Astrocyte (in vitro differentiated cells and primary cell): ENCODE results near the gene IL9. TPM values are rescaled to one million over a fixed set of nuclear protein-coding genes. Genes with fewer than 3 reads are reported as not detected.

Experiments used
- DNase-seq: peaks from one replicate; pipeline ENCODE4 v3.0.0-alpha.2; 2010; ENCODE audit warnings: low read depth
- FAIRE-seq: peaks from 2 replicates; lab custom pipeline; 2011; peaks lifted over from hg19 to GRCh38; lab: Jason Lieb, UNC
- H2AFZ ChIP-seq: 2 replicates; pipeline ENCODE4 v1.6.0; 2012; ENCODE audit warnings: low read depth, low read length, inconsistent platforms
- H3K27ac ChIP-seq: 2 replicates; pipeline ENCODE4 v1.5.1; 2011; ENCODE audit warnings: low read depth, low read length, inconsistent platforms
- H3K27me3 ChIP-seq: 2 replicates; pipeline ENCODE4 v1.6.0; 2011; ENCODE audit warnings: low read length, inconsistent platforms; ENCODE audit not compliant: insufficient read depth
- H3K36me3 ChIP-seq: 2 replicates; pipeline ENCODE4 v1.5.1; 2011; ENCODE audit warnings: low read length, inconsistent platforms; ENCODE audit not compliant: insufficient read depth
- H3K4me1 ChIP-seq: 2 replicates; pipeline ENCODE4 v1.5.1; 2011; ENCODE audit warnings: low read length, inconsistent platforms; ENCODE audit not compliant: insufficient read depth
- H3K4me2 ChIP-seq: 2 replicates; pipeline ENCODE4 v1.6.0; 2012; ENCODE audit warnings: low read length, inconsistent platforms
- H3K4me3 ChIP-seq: 2 replicates; pipeline ENCODE4 v1.5.1; 2011; ENCODE audit warnings: low read depth, mild to moderate bottlenecking, low read length, inconsistent platforms; ENCODE audit not compliant: insufficient read depth
- H3K79me2 ChIP-seq: 2 replicates; pipeline ENCODE4 v1.6.0; 2012; ENCODE audit warnings: mild to moderate bottlenecking, low read length, inconsistent platforms; ENCODE audit not compliant: insufficient read depth
- H3K9ac ChIP-seq: 2 replicates; pipeline ENCODE4 v1.6.0; 2012; ENCODE audit warnings: mild to moderate bottlenecking, low read length, inconsistent platforms
- H3K9me3 ChIP-seq: 2 replicates; pipeline ENCODE4 v1.5.1; 2012; ENCODE audit warnings: low read depth, mild to moderate bottlenecking, low read length, inconsistent platforms; ENCODE audit not compliant: insufficient read depth
- H4K20me1 ChIP-seq: 2 replicates; pipeline ENCODE4 v1.6.0; 2012; ENCODE audit warnings: low read length, inconsistent platforms; ENCODE audit not compliant: insufficient read depth
- H3K27ac Mint-ChIP-seq: one replicate; pipeline ENCODE4 v1.8.0; 2021; ENCODE audit warnings: mild to moderate bottlenecking, mixed read lengths; ENCODE audit not compliant: unreplicated experiment
- H3K27me3 Mint-ChIP-seq: one replicate; pipeline ENCODE4 v1.8.0; 2021; ENCODE audit warnings: low read depth, mixed read lengths; ENCODE audit not compliant: unreplicated experiment
- H3K36me3 Mint-ChIP-seq: one replicate; pipeline ENCODE4 v1.8.0; 2021; ENCODE audit warnings: low read depth, mixed read lengths; ENCODE audit not compliant: unreplicated experiment
- H3K4me1 Mint-ChIP-seq: one replicate; pipeline ENCODE4 v1.8.0; 2021; ENCODE audit warnings: low read depth, mixed read lengths; ENCODE audit not compliant: unreplicated experiment
- H3K4me3 Mint-ChIP-seq: one replicate; pipeline ENCODE4 v1.8.0; 2021; ENCODE audit warnings: mild to moderate bottlenecking, moderate library complexity, mixed read lengths; ENCODE audit not compliant: unreplicated experiment
- H3K9me3 Mint-ChIP-seq: one replicate; pipeline ENCODE4 v1.8.0; 2021; ENCODE audit warnings: mild to moderate bottlenecking, mixed read lengths; ENCODE audit not compliant: unreplicated experiment
- EZH2 ChIP-seq: IDR thresholded peaks from 2 replicates; pipeline ENCODE4 v1.6.1; 2012; ENCODE audit warnings: mild to moderate bottlenecking, low read length, inconsistent platforms; ENCODE audit not compliant: insufficient read depth
- total RNA-seq: library from RNA; stranded (reverse); gene quantifications from 2 replicates; pipeline ENCODE4 v1.2.1, GENCODE V29; 2021
- TF ChIP-seq, protein P1 (sequence below): IDR thresholded peaks from 2 replicates; pipeline ENCODE4 v1.5.1; 2011; ENCODE audit warnings: low read depth, mild to moderate bottlenecking, inconsistent platforms, low read length, moderate library complexity; ENCODE audit not compliant: insufficient read depth

IL9 gene
- total RNA-seq, 1 donor from 2014 or later, result not detected

DNA sequence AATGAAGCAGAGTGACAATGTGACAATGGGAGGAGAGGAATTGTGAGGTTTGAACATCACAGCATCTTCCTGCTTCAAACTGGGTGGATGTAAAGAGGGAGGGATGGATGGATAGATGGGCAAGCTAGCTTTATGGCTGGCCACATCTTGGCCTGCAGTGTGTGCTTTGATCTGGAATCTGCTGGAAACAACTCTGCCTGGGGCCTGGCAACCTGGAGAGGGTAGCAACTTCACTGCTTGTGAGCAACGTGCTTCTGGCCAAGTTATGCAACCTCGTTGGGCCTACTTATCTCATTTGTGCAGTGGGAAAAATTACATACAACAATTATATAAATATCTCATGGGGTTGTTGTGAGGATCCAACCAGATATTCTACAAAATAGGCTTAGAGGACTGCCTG is 5.3 kb downstream of the IL9 start:
- DNase-seq (no peak), FAIRE-seq (no peak)
- Histone ChIP-seq H3K9ac (no peak overlapping the region), H3K79me2 (no peaks in the 10 kb centered on the region), H3K36me3 (no peaks in the 10 kb centered on the region), H4K20me1 (no peaks in the 10 kb centered on the region), H3K4me2 (no peak overlapping the region), H3K9me3 (no peaks in the 10 kb centered on the region), H3K4me3 (no peak overlapping the region), H2AFZ (no peak overlapping the region), H3K4me1 (peaks cover 8% of the 10 kb centered on the region), H3K27me3 (no peaks in the 10 kb centered on the region), H3K27ac (no peak overlapping the region)
- H3K36me3 Mint-ChIP-seq, result no peaks in the 10 kb centered on the region
- no peak overlapping the region for H3K27ac Mint-ChIP-seq
- peaks cover 27% of the 10 kb centered on the region for H3K27me3 Mint-ChIP-seq
- TF ChIP-seq, protein P1, sequence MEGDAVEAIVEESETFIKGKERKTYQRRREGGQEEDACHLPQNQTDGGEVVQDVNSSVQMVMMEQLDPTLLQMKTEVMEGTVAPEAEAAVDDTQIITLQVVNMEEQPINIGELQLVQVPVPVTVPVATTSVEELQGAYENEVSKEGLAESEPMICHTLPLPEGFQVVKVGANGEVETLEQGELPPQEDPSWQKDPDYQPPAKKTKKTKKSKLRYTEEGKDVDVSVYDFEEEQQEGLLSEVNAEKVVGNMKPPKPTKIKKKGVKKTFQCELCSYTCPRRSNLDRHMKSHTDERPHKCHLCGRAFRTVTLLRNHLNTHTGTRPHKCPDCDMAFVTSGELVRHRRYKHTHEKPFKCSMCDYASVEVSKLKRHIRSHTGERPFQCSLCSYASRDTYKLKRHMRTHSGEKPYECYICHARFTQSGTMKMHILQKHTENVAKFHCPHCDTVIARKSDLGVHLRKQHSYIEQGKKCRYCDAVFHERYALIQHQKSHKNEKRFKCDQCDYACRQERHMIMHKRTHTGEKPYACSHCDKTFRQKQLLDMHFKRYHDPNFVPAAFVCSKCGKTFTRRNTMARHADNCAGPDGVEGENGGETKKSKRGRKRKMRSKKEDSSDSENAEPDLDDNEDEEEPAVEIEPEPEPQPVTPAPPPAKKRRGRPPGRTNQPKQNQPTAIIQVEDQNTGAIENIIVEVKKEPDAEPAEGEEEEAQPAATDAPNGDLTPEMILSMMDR, result no peak
- TF ChIP-seq EZH2, result no peak
- H3K9me3 Mint-ChIP-seq, result no peaks in the 10 kb centered on the region
- peaks cover 21% of the 10 kb centered on the region for H3K4me1 Mint-ChIP-seq
- H3K4me3 Mint-ChIP-seq, result no peak overlapping the region

DNA sequence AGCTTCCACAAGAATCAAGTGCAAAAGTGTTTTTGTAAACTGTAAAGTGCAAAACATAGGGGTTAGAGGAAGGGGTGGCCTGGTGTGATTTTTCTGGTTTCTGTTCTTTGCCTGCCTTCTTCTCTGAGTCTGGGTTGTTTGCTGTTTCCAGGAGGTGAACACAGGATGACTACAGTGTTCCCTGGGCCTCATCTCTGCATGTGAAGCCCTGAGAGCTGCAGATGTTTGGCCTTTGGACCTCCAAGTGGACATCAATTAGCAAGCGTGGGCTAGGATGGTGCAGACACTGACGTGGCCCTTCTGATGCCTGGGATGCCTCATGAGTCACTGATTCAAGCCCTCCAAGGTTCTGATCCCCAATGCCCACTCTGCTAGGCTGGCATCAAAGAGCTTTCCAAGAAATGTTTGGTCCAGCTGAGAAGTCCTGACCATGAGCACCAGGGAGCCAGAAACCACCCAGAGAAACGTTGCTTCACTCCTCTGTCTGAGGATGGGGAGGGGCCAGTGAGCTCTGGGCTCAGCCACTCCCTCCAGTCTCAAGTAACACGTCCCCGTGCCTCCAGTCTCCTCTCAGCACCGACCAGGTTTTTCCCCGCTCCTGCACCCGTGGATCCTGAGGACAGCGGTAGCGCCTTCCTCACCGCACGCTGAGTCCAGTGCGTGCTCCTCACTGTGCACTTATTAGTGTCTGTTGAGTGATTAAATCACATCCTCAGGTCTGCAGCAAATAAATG is 7.6 kb downstream of the IL9 start:
- no peak overlapping the region for H3K9ac ChIP-seq
- H3K36me3 ChIP-seq, result no peaks in the 10 kb centered on the region
- no peak overlapping the region for H3K27ac Mint-ChIP-seq
- H3K4me1 Mint-ChIP-seq, result peaks cover 21% of the 10 kb centered on the region
- no peaks in the 10 kb centered on the region for H3K9me3 Mint-ChIP-seq
- H3K27me3 Mint-ChIP-seq, result peaks cover 47% of the 10 kb centered on the region
- H3K4me2 ChIP-seq, result peak overlapping the region; percentile 52
- H3K36me3 Mint-ChIP-seq, result no peaks in the 10 kb centered on the region
- H3K4me1 ChIP-seq, result peaks cover 8% of the 10 kb centered on the region
- peak overlapping the region; percentile 42 for H2AFZ ChIP-seq
- H3K79me2 ChIP-seq, result no peaks in the 10 kb centered on the region
- no peak overlapping the region for H3K27ac ChIP-seq
- H3K27me3 ChIP-seq, result peaks cover 12% of the 10 kb centered on the region
- H3K4me3 ChIP-seq, result no peak overlapping the region
- DNase-seq (peak; percentile 23), FAIRE-seq (no peak)
- H3K4me3 Mint-ChIP-seq, result no peak overlapping the region
- TF ChIP-seq, protein P1, result no peak
- no peak for TF ChIP-seq EZH2
- H3K9me3 ChIP-seq, result no peaks in the 10 kb centered on the region
- H4K20me1 ChIP-seq, result no peaks in the 10 kb centered on the region

DNA sequence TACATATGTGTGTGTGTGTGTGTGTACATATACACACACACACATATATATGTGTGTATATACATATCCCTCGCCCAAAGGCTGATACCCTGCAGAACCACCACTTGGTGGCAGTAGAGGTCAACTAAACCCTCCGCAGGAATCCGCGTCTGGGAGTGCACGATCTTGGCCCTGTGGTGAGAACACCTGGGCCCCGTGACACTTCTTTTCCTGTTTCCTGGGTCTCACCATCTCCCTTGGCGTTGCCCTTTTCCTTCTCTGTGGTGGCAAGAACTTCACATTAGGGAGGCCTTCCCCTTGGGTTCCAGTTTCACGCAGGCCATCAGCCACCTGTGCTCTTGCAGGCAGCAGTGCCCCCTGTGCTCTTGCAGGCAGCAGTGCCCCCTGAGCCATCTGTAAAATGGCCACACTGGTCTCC is 8.2 kb downstream of the IL9 start:
- DNase-seq (peak; percentile 29), FAIRE-seq (no peak)
- Mint-ChIP-seq H3K9me3 (no peaks in the 10 kb centered on the region), H3K27ac (no peak overlapping the region), H3K27me3 (peaks cover 52% of the 10 kb centered on the region), H3K4me3 (no peak overlapping the region), H3K4me1 (peaks cover 21% of the 10 kb centered on the region), H3K36me3 (no peaks in the 10 kb centered on the region)
- Histone ChIP-seq H3K9ac (no peak overlapping the region), H4K20me1 (no peaks in the 10 kb centered on the region), H3K27ac (no peak overlapping the region), H2AFZ (peak overlapping the region; percentile 30), H3K36me3 (no peaks in the 10 kb centered on the region), H3K4me1 (peaks cover 8% of the 10 kb centered on the region), H3K79me2 (no peaks in the 10 kb centered on the region), H3K27me3 (peaks cover 16% of the 10 kb centered on the region), H3K4me2 (peak overlapping the region; percentile 52), H3K9me3 (no peaks in the 10 kb centered on the region), H3K4me3 (no peak overlapping the region)
- no peak for TF ChIP-seq EZH2
- TF ChIP-seq, protein P1, result peak; percentile 95
